ENCODE measurements around the gene NELFB.

The NELFB gene

GRCh38 chr9:137303893-137304382 lies 48.8 kb downstream of the NELFB start:
- peak; percentile 25 for DNase-seq

DNA sequence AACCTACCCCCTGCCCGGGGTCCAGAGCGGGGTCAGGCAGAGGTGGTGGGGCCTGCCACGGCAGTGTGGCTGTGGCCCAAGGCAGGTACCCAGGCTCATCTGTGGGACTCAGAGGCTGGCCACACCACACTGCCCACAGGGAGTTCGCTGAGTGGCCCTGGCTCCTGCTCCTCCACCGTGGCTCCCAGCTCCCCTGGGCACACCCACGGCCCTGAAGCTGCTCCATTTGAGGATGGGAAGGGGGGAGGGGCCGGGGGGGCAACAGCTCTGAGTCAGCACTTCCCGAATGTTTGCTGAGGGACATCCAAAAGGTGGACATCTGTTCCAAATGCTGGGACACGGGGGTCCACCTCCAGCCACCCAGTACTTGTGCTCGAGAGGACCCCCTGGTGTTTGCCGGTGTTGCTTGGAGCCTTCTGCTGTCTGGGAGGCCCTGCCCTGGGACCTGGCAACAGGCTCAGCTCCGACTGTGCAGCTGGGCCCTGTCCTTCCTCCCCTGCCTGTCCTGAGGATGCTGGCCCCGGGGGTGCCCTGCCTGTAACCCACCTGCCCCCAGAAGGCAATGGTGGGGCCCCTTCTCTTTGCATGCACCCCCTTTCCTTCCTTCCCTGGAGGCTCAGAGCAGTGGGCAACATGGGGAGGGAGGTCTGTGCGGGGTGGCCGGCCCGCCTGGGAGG lies 49.4 kb downstream of the NELFB start:
- DNase-seq = peak; percentile 47

- DNase-seq = peak; percentile 80
These were observed 50.1 kb downstream of the NELFB start for GRCh38 chr9:137305060-137305797.

- no peak for DNase-seq
These were observed 50.6 kb downstream of the NELFB start for GRCh38 chr9:137305798-137306065.

GRCh38 chr9:137306066-137306849 lies 51.1 kb downstream of the NELFB start:
- peak; percentile 53 for DNase-seq

DNA sequence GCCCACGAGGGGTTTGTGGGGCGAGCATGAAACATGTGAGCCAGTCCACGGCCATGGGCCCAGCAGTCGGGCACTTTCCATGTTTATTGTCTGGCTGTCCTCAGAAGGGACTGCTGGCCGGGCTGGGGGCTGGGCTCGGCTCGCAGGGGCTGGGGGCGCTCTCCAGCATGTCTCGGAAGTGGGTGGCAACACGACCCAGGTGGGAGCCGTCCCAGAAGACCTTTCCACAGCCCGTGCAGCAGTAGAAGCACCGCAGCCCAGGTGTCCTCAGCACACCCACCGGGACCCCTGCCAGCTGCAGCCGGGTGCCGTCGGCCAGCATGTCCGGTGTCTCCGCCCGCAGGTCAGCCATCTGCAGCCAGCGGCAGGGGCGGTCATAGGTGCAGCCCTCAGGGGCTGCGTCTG lies 51.7 kb downstream of the NELFB start:
- DNase-seq = no peak

GRCh38 chr9:137307255-137308056 lies 52.3 kb downstream of the NELFB start:
- DNase-seq = peak; percentile 35

DNA sequence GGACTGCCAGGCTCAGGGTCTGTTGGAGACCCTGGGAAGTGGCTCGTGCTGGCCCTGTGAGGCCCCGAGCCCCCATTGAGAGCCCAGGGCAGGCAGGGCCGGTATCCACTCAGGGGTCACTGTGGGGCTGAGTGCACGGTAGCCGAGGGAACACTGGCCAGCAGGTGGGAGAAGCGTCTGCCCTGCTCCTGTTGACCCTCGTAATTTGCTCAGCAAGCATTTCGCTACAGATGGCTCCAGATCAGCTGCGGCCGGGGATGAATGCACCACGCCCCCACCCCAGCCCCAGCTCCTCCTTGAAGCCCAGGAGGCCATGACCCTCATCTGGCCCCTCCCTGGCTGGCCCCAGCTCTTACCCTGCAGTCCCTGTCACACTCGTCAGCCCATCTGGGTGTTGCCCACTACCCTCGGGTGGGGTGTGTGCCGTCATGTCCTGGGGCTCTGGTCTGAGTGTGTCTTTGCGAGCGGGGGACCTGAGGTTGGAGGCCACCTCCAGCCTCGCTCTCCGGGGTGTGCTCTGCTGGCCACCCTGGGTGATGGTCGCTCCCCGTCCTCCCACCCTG lies 53.0 kb downstream of the NELFB start:
- DNase-seq = peak; percentile 29

DNA sequence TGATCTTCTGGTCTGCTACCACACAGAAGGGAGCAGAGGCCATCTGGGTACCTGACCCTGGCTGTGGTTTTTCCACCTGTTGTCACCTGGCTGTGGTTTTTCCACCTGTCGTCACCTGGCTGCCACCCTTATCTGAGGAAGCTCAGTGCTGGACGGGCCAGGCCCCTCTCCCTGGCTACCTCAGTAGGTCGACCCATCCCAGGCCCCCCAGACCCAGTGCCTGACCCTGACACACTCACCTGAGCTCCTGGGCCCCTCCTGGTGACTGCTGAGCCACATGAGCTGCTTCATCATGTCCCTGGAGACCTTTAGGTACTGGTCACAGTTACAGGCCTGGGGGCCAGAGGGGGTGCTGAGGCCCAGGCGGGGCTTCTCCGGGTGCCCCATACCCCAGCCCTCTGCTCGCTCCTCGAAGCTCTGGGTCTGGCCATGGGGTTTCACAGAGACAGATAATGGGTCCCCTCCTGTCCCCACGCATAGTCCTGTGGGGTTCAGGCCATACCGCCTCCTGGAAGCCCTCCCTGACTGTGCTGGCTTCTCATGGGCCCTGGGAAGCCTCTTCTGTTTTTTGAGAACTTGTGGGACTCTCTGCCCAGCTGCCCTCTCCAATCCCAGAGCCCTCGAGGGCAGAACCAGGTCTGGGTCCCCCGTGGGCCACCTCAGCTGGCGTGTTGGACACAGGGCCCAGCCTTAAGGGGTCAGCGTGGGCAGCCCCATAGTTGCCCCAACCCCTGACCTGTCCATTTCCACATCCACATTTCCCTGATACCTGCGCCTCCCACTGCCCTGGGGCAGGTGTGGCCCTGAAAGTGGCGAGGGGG lies 54.5 kb downstream of the NELFB start:
- DNase-seq = no peak

DNA sequence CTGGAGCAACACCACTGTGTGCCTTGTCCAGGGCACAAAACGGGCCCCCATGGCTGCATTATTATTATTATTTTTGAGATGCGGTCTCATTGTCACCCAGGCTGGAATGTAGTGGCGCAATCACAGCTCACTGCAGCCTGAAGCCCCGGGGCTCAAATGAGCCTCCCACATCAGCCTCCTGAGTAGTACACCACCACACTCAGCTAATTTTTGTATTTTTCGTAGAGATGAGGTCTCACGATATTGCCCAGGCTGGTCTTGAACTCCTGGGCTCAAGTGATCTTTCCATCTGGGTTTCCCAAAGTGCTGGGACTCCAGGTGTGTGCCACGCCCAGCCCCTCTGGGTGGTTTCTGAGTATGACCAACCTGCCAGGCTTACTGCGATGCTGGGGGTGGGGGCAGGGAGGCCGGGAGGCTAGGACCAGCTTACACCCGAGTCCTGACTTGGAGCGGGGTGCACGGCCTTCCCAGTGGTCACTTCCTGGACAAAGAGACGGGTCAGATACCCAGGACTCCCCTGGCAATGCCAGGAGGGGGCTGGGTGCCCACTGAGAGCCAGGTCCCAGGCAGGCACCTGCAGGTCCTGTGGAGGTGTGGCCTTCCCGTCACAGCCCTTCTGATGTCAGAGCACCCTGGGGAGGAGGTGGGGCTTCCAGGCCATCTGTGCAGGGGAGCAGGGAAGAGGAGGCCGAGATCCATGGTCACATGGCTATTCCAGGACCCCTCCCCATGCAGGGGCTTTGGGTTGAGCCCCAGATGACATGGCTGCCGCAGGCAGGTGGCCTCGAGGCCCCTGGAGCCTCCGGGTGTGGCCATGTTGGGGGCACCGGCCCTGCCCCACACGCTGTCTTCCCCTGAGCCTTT lies 55.3 kb downstream of the NELFB start:
- no peak for DNase-seq

DNA sequence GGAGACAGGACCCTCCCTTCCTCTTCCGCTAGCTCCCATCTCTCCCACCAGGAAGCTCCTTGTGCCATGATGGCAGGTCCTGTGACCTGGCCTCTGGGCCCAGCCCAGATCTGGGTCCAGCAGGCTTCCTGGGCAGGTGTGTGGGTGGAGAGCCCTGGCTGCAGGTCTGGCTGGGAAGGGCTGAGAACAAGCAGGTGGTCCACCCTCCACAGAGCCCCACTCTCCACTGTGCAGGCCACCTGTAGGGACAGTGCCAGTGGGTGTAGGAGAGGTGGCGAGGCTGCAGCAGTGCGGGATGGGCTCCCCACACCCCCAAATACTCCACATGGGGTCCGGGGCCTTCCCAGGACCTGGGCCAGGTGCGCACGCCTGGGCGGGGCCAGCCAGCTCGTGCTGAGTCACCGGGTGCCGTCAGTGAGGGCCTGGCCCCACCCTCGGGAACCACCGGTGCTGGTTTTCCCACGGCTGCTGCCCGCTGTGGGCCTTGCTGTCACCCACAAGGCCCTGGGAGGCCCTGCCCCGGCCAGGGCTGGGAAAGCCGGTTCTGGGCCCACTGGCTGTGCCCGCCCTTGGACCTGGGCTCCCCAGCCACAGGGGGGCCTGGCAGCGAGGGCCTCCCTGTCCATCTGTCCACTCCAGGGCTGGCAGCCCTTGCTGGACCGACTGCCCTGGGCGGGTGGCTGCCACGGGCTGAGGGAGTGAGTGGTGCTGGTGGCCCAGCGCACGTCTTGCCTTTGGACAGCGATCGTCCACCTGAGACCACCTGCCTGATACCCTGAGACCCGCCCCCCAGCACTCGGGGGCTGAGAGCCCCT lies 56.3 kb downstream of the NELFB start:
- no peak for DNase-seq

- no peak for DNase-seq
These were observed 57.1 kb downstream of the NELFB start for GRCh38 chr9:137311986-137312851.

GRCh38 chr9:137312852-137313325 lies 57.8 kb downstream of the NELFB start:
- DNase-seq = no peak

DNA sequence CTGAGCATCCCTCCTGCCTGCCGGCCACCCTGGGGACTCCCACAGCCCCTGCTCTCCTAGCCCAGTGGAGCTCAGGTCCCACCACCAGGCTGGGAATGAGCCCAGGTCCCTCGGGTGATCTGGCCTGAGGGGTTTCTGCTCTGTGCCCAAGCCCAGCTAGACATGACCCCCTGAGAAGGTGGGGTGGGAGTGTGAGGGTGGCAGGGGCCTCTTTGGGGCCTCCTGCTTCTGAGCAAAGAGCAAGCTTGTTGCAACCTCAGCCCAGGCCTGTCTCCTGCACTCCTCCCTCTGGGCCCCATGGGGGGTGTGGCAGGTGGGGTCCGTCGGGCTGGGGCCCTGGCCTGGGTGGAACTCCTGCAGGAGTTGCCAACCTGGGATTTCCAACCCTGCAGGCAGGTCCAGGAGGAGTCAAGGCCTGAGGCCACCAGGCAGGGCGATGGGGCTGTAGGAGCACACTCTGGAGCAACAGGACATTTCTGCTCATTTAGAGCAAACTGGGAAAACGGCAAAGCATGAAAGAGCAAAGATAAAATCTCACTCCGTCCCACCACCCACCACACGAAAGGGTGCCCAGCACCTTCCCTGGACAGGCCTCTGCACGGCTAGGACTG lies 58.3 kb downstream of the NELFB start:
- no peak for DNase-seq

- peak; percentile 17 for DNase-seq
These were observed 58.9 kb downstream of the NELFB start for GRCh38 chr9:137313956-137314560.

DNA sequence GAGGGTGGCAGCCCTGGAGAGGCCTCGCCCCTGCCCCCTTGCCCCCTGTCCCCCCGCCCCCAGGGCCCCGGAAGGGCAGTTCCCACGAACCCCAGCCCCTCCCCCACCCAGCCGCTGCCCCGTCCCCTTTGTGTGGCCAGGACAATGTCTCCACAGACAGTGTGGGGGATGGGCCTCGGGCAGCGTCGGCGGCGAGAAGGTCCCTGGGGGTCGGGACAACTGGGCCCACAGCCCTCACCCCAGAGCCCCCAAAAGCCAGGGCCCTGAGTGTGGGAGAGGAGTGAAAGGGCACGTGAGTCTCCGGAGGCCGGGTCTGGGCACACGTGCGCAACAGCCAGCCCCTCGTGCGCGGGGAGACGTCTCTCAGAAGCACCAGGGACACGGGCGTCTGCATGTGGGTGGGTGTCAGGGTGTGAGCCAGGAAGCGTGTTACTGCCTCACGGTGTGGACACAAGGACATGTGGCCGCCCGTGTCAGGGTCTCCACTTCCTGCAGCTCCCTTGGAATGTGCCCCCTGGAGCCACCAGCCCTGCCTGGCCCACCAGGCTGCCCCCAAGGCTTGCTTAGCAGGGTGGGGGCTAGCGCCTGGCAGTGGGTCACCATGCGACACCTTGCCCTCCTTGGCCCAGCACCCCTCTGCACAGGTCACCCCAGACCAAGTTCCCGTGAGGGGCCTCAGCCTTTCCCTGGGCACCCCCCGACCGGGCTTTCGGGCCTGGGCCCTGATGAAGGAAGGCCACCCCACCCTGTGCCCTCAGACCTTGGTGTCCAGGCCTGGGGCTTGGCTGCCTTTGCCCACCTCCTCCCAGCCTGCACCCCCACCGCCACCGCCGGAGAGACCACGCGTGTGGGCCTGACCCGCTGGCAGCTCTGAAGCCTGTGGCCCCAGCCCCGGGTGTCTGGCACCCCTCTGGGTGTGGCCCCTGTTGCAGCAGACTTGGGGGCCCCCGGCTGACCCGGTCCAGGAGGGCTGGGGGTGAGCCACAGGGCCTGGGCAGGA lies 59.7 kb downstream of the NELFB start:
- peak; percentile 22 for DNase-seq

Measured in right hindlimb (tissue), 1 donor.